GM21576 (cell line): ENCODE results near the gene GPR141.
A peak's percentile ranks its signal among the peaks of the same experiment; 100 is the strongest.

Experiments
- ATAC-seq: cut with Tn5 transposase; IDR thresholded peaks from one replicate; pipeline ENCODE4 v1.9.1; 2021; ENCODE audit warnings: mild to moderate bottlenecking, moderate library complexity; ENCODE audit not compliant: unreplicated experiment

The GPR141 gene

GRCh38 chr7:37729181-37729580, 45.6 kb downstream of the GPR141 start:
- ATAC-seq = no peak

- ATAC-seq = no peak
These were observed 46.9 kb downstream of the GPR141 start for GRCh38 chr7:37730501-37730900.

GRCh38 chr7:37732253-37732652, 48.7 kb downstream of the GPR141 start:
- peak; percentile 75 for ATAC-seq

- ATAC-seq = no peak
These were observed 49.3 kb downstream of the GPR141 start for GRCh38 chr7:37732888-37733287.

- ATAC-seq = no peak
These were observed 51.6 kb downstream of the GPR141 start for GRCh38 chr7:37735196-37735595.

- ATAC-seq = no peak
These were observed 54.8 kb downstream of the GPR141 start for GRCh38 chr7:37738321-37738720.

- no peak for ATAC-seq
These were observed 56.8 kb downstream of the GPR141 start for GRCh38 chr7:37740398-37740797.

- ATAC-seq = no peak
These were observed 58.2 kb downstream of the GPR141 start for GRCh38 chr7:37741776-37742175.

GRCh38 chr7:37751096-37751495, 67.5 kb downstream of the GPR141 start:
- no peak for ATAC-seq

- no peak for ATAC-seq
These were observed 70.0 kb downstream of the GPR141 start for GRCh38 chr7:37753398-37754050.

- ATAC-seq = no peak
These were observed 73.4 kb downstream of the GPR141 start for GRCh38 chr7:37756797-37757551.

GRCh38 chr7:37757563-37757962, 74.0 kb downstream of the GPR141 start:
- no peak for ATAC-seq

- ATAC-seq = no peak
These were observed 75.0 kb downstream of the GPR141 start for GRCh38 chr7:37758501-37759045.

- ATAC-seq = no peak
These were observed 76.0 kb downstream of the GPR141 start for GRCh38 chr7:37759526-37759925.

GRCh38 chr7:37765421-37765829, 81.9 kb downstream of the GPR141 start:
- ATAC-seq = no peak

- ATAC-seq = peak; percentile 83
These were observed 82.4 kb downstream of the GPR141 start for GRCh38 chr7:37765872-37766525.

- ATAC-seq = no peak
These were observed 85.0 kb downstream of the GPR141 start for GRCh38 chr7:37768611-37769010.

- no peak for ATAC-seq
These were observed 85.7 kb downstream of the GPR141 start for GRCh38 chr7:37769291-37769690.

GRCh38 chr7:37769726-37770125, 86.2 kb downstream of the GPR141 start:
- no peak for ATAC-seq

GRCh38 chr7:37770838-37771237, 87.3 kb downstream of the GPR141 start:
- no peak for ATAC-seq

- ATAC-seq = no peak
These were observed 87.8 kb downstream of the GPR141 start for GRCh38 chr7:37771342-37771741.

GRCh38 chr7:37771801-37772200, 88.2 kb downstream of the GPR141 start:
- ATAC-seq = no peak
